Neuronal stem cell (in vitro differentiated cells): Measurements from ENCODE around the gene SORBS2.

Source experiments
- DNase-seq: peaks from one replicate; pipeline ENCODE4 v3.0.0-alpha.2; 2013; ENCODE audit warnings: low spot score
- H2AFZ ChIP-seq: one replicate; pipeline ENCODE4 v1.6.1; 2013; ENCODE audit warnings: mild to moderate bottlenecking, low read length, inconsistent platforms
- H2AK5ac ChIP-seq: 2 replicates; pipeline ENCODE4 v1.6.1; 2013; ENCODE audit warnings: low read depth, mild to moderate bottlenecking, inconsistent platforms, low read length, moderate library complexity, mixed read lengths
- H2BK120ac ChIP-seq: 2 replicates; pipeline ENCODE4 v1.6.1; 2013; ENCODE audit warnings: low read depth, mild to moderate bottlenecking, inconsistent platforms, low read length, moderate library complexity, mixed read lengths
- H2BK12ac ChIP-seq: one replicate; pipeline ENCODE4 v1.6.1; 2013; ENCODE audit warnings: low read length, inconsistent platforms
- H2BK15ac ChIP-seq: 2 replicates; pipeline ENCODE4 v1.6.1; 2013; ENCODE audit warnings: mild to moderate bottlenecking, low read length, inconsistent platforms, mixed read lengths
- H2BK5ac ChIP-seq: one replicate; pipeline ENCODE4 v1.6.1; 2013; ENCODE audit warnings: inconsistent platforms, mild to moderate bottlenecking, low read length, moderate library complexity
- H3K14ac ChIP-seq: one replicate; pipeline ENCODE4 v1.6.1; 2013; ENCODE audit warnings: low read length, inconsistent platforms
- H3K18ac ChIP-seq: 2 replicates; pipeline ENCODE4 v1.6.1; 2013; ENCODE audit warnings: low read length, inconsistent platforms
- H3K23ac ChIP-seq: 2 replicates; pipeline ENCODE4 v1.6.1; 2013; ENCODE audit warnings: low read depth, mild to moderate bottlenecking, mixed read lengths, low read length, inconsistent platforms; ENCODE audit not compliant: poor library complexity
- H3K27ac ChIP-seq: replicated peaks from 3 replicates; pipeline ENCODE4 v1.5.1; 2013; ENCODE audit warnings: low read length, inconsistent platforms
- H3K27me3 ChIP-seq, 3 experiments: 2 replicates each; pipeline ENCODE4 v1.6.1; 2013; ENCODE audit warnings: low read length in 3 of 3, mild to moderate bottlenecking in 2 of 3, inconsistent platforms in 1 of 3, low read depth in 1 of 3, mixed read lengths in 1 of 3, moderate library complexity in 1 of 3; ENCODE audit not compliant: control insufficient read depth in 3 of 3, insufficient read depth in 3 of 3
- H3K36me3 ChIP-seq, 2 donors: replicated peaks in 1 of 2; 2 replicates each; pipeline ENCODE4 v1.6.1; 2013; ENCODE audit warnings: low read length in 2 of 2; ENCODE audit not compliant: control insufficient read depth in 2 of 2, insufficient read depth in 2 of 2
- H3K4ac ChIP-seq: 2 replicates; pipeline ENCODE4 v1.6.1; 2013; ENCODE audit warnings: inconsistent platforms, mild to moderate bottlenecking, low read length, moderate library complexity
- H3K4me1 ChIP-seq, 2 donors: 1 replicate in 1 of 2; 2 replicates in 1 of 2; pipeline ENCODE4 v1.6.1; 2013; ENCODE audit warnings: low read length in 2 of 2, low read depth in 1 of 2; ENCODE audit not compliant: control insufficient read depth in 2 of 2, insufficient read depth in 1 of 2
- H3K4me2 ChIP-seq: one replicate; pipeline ENCODE4 v1.6.1; 2013; ENCODE audit warnings: mild to moderate bottlenecking, low read length, inconsistent platforms; ENCODE audit not compliant: insufficient read depth, poor library complexity, severe bottlenecking
- H3K4me3 ChIP-seq, 2 donors: 2 replicates each; pipeline ENCODE4 v1.5.1; 2013; ENCODE audit warnings: low read length in 2 of 2, mild to moderate bottlenecking in 2 of 2, inconsistent platforms in 1 of 2, moderate library complexity in 1 of 2
- H3K79me1 ChIP-seq: one replicate; pipeline ENCODE4 v1.6.1; 2013; ENCODE audit warnings: low read depth, mild to moderate bottlenecking, inconsistent platforms, low read length, moderate library complexity
- H3K9ac ChIP-seq: one replicate; pipeline ENCODE4 v1.6.1; 2013; ENCODE audit warnings: mild to moderate bottlenecking, low read depth, low read length, inconsistent platforms; ENCODE audit not compliant: poor library complexity
- H3K9me3 ChIP-seq, 2 donors: replicated peaks in 1 of 2; 2 replicates each; pipeline versions ENCODE3 to v1.6.1; 2013; ENCODE audit warnings: low read length in 2 of 2, mild to moderate bottlenecking in 2 of 2, inconsistent platforms in 1 of 2, low read depth in 1 of 2, mixed read lengths in 1 of 2, moderate library complexity in 1 of 2; ENCODE audit not compliant: control insufficient read depth in 2 of 2, insufficient read depth in 1 of 2
- H4K8ac ChIP-seq: one replicate; pipeline ENCODE4 v1.6.1; 2013; ENCODE audit warnings: low read depth, mild to moderate bottlenecking, inconsistent platforms, low read length, moderate library complexity
- H4K91ac ChIP-seq: one replicate; pipeline ENCODE4 v1.6.1; 2013; ENCODE audit warnings: low read length, low read depth, mild to moderate bottlenecking, inconsistent platforms; ENCODE audit not compliant: poor library complexity
- WGBS, 2 donors: extraction: QIAGEN DNeasy Blood & Tissue Kit; methylation state at CpG; one replicate each; pipeline ENCODE4 v1.1.7; 2013; ENCODE audit warnings: missing lambda C conversion rate in 2 of 2, mixed read lengths in 1 of 2; ENCODE audit not compliant: insufficient read length in 2 of 2, insufficient replicate concordance in 1 of 2; ENCODE audit errors: extremely low coverage in 2 of 2; 5-methylcytosine and 5-hydroxymethylcytosine counted together

SORBS2 gene

GRCh38 chr4:185648631-185649030, 163.4 kb downstream of the SORBS2 start:
- Histone ChIP-seq H3K4me2 (no peak overlapping the region), H4K8ac (no peak overlapping the region), H3K4ac (no peak overlapping the region), H3K4me3 (no peak overlapping the region), H2BK120ac (no peak overlapping the region), H3K9me3 (no peaks in the 10 kb centered on the region), H3K27ac (no peak overlapping the region), H3K4me1 (peaks cover 7 to 8% of the 10 kb centered on the region in 2 donors), H3K9ac (no peak overlapping the region), H2BK12ac (no peak overlapping the region), H2AFZ (no peak overlapping the region), H2AK5ac (no peak overlapping the region), H2BK15ac (no peak overlapping the region), H3K79me1 (peaks cover 2% of the 10 kb centered on the region), H4K91ac (no peak overlapping the region), H3K27me3 (no peaks in the 10 kb centered on the region), H2BK5ac (no peak overlapping the region), H3K18ac (no peak overlapping the region), H3K14ac (no peak overlapping the region), H3K36me3 (peaks cover 11 to 89% of the 10 kb centered on the region in 2 donors), H3K23ac (no peak overlapping the region)
- DNase-seq, result no peak
- whole genome bisulfite sequencing, 2 donors, result no CpG with 5 or more reads among the region's 4 CpGs

GRCh38 chr4:185645403-185645802, 166.6 kb downstream of the SORBS2 start:
- Histone ChIP-seq H2BK120ac (no peak overlapping the region), H3K9me3 (no peaks in the 10 kb centered on the region), H3K36me3 (peaks cover 7 to 72% of the 10 kb centered on the region in 2 donors), H3K9ac (no peak overlapping the region), H3K27me3 (no peaks in the 10 kb centered on the region), H2AFZ (no peak overlapping the region), H3K18ac (no peak overlapping the region), H4K8ac (no peak overlapping the region), H3K4ac (no peak overlapping the region), H2BK5ac (no peak overlapping the region), H2AK5ac (no peak overlapping the region), H3K23ac (no peak overlapping the region), H4K91ac (no peak overlapping the region), H3K4me2 (no peak overlapping the region), H2BK15ac (no peak overlapping the region), H2BK12ac (no peak overlapping the region), H3K4me1 (peaks cover 0 to 4% of the 10 kb centered on the region in 2 donors), H3K79me1 (no peaks in the 10 kb centered on the region), H3K4me3 (no peak overlapping the region), H3K14ac (no peak overlapping the region), H3K27ac (no peak overlapping the region)
- DNase-seq, result no peak
- no CpG with 5 or more reads among the region's 1 CpG for WGBS, 2 donors

GRCh38 chr4:185644408-185644807, 167.6 kb downstream of the SORBS2 start:
- Histone ChIP-seq H2AK5ac (no peak overlapping the region), H3K36me3 (peaks cover 5 to 69% of the 10 kb centered on the region in 2 donors)

GRCh38 chr4:185642907-185643306, 169.1 kb downstream of the SORBS2 start:
- no peaks in the 10 kb centered on the region for H3K9me3 ChIP-seq
- DNase-seq, result no peak
- no peak overlapping the region for H2AFZ ChIP-seq
- no peaks in the 10 kb centered on the region for H3K79me1 ChIP-seq
- H3K14ac ChIP-seq, result no peak overlapping the region
- no peak overlapping the region for H4K91ac ChIP-seq
- H3K4ac ChIP-seq, result no peak overlapping the region
- H3K23ac ChIP-seq, result no peak overlapping the region
- no CpG with 5 or more reads among the region's 3 CpGs for WGBS, 2 donors
- H4K8ac ChIP-seq, result no peak overlapping the region
- no peak overlapping the region for H2BK5ac ChIP-seq
- no peak overlapping the region for H3K18ac ChIP-seq
- peaks cover 0 to 4% of the 10 kb centered on the region in 2 donors for H3K4me1 ChIP-seq
- H2AK5ac ChIP-seq, result no peak overlapping the region
- no peak overlapping the region for H3K4me3 ChIP-seq
- H2BK15ac ChIP-seq, result no peak overlapping the region
- no peak overlapping the region for H3K4me2 ChIP-seq
- no peaks in the 10 kb centered on the region for H3K27me3 ChIP-seq
- peaks cover 9 to 57% of the 10 kb centered on the region in 2 donors for H3K36me3 ChIP-seq
- H3K27ac ChIP-seq, result no peak overlapping the region
- no peak overlapping the region for H2BK12ac ChIP-seq
- no peak overlapping the region for H2BK120ac ChIP-seq
- no peak overlapping the region for H3K9ac ChIP-seq

More at GRCh38 chr4:185644408-185644807, 167.6 kb downstream of the SORBS2 start:
- H3K79me1 ChIP-seq, result no peaks in the 10 kb centered on the region
- H4K8ac ChIP-seq, result no peak overlapping the region
- no peak overlapping the region for H2BK5ac ChIP-seq
- no peak for DNase-seq
- no peaks in the 10 kb centered on the region for H3K9me3 ChIP-seq
- no peak overlapping the region for H4K91ac ChIP-seq
- H3K23ac ChIP-seq, result no peak overlapping the region
- H3K27me3 ChIP-seq, result no peaks in the 10 kb centered on the region
- peaks cover 0 to 4% of the 10 kb centered on the region in 2 donors for H3K4me1 ChIP-seq
- H3K27ac ChIP-seq, result no peak overlapping the region
- H3K4me3 ChIP-seq, result no peak overlapping the region
- H3K4ac ChIP-seq, result no peak overlapping the region
- no peak overlapping the region for H2BK15ac ChIP-seq
- no CpG with 5 or more reads among the region's 4 CpGs for WGBS, 2 donors
- no peak overlapping the region for H3K4me2 ChIP-seq
- H3K14ac ChIP-seq, result no peak overlapping the region
- no peak overlapping the region for H2BK12ac ChIP-seq
- no peak overlapping the region for H2AFZ ChIP-seq
- no peak overlapping the region for H3K9ac ChIP-seq
- H3K18ac ChIP-seq, result no peak overlapping the region
- no peak overlapping the region for H2BK120ac ChIP-seq
